CD4-positive, alpha-beta T cell treated with Interleukin-1 beta for 1 hour (primary cell): ENCODE measurements around the gene WFDC12.

ENCODE experiments used
- DNase-seq, 2 donors: peaks; one replicate each; pipeline ENCODE4 v3.0.0-alpha.2; 2020 to 2022

Gene WFDC12

GRCh38 chr20:45114465-45115385 is 9.5 kb downstream of the WFDC12 start, which contains the start of gene WFDC5:
WFDC5 (minus strand) TSS chr20:45115174; CDS start chr20:45115083, 91 bp downstream.
- no peak for DNase-seq

- no peak for DNase-seq
Observed at GRCh38 chr20:45113865-45114264, 10.4 kb downstream of the WFDC12 start.

GRCh38 chr20:45112754-45113153 is 11.5 kb downstream of the WFDC12 start:
- DNase-seq = no peak

- peak in 1 of 2 donors; percentile 24 for DNase-seq
Observed at GRCh38 chr20:45111799-45112471, 12.3 kb downstream of the WFDC12 start.

GRCh38 chr20:45111285-45111684 is 13.0 kb downstream of the WFDC12 start:
- DNase-seq = no peak

- no peak for DNase-seq
Observed at GRCh38 chr20:45110301-45110700, 14.0 kb downstream of the WFDC12 start.

- DNase-seq = no peak
Observed at GRCh38 chr20:45109634-45110033, 14.6 kb downstream of the WFDC12 start.

- DNase-seq = no peak
Observed at GRCh38 chr20:45105317-45105716, 18.9 kb downstream of the WFDC12 start.

- no peak for DNase-seq
Observed at GRCh38 chr20:45104786-45105185, 19.5 kb downstream of the WFDC12 start.

GRCh38 chr20:45103072-45103471 is 21.2 kb downstream of the WFDC12 start:
- DNase-seq = no peak

- no peak for DNase-seq
Observed at GRCh38 chr20:45101333-45101850, 22.9 kb downstream of the WFDC12 start.

GRCh38 chr20:45100563-45101245 is 23.6 kb downstream of the WFDC12 start, which contains the start of gene KCNS1:
KCNS1 (minus strand) TSS chr20:45101127; CDS start chr20:45099236, 1,891 bp downstream.
- DNase-seq = no peak

- DNase-seq = no peak
Observed at GRCh38 chr20:45098103-45098773, 26.0 kb downstream of the WFDC12 start.

- peak; percentile 42 to 47 for DNase-seq
Observed at GRCh38 chr20:45097485-45098102, 26.7 kb downstream of the WFDC12 start.

- DNase-seq = no peak
Observed at GRCh38 chr20:45096781-45097180, 27.5 kb downstream of the WFDC12 start.

- peak; percentile 58 to 71 for DNase-seq
Observed at GRCh38 chr20:45095805-45096238, 28.4 kb downstream of the WFDC12 start.

- no peak for DNase-seq
Observed at GRCh38 chr20:45094864-45095574, 29.2 kb downstream of the WFDC12 start.

- DNase-seq = no peak
Observed at GRCh38 chr20:45094201-45094600, 30.1 kb downstream of the WFDC12 start.

- DNase-seq = no peak
Observed at GRCh38 chr20:45092898-45093297, 31.4 kb downstream of the WFDC12 start.

- DNase-seq = no peak
Observed at GRCh38 chr20:45091366-45091765, 32.9 kb downstream of the WFDC12 start.

- no peak for DNase-seq
Observed at GRCh38 chr20:45090481-45090880, 33.8 kb downstream of the WFDC12 start.
